HUES6 (cell line): ENCODE data around the gene COL12A1.
"Not testable (repeated sequence)": the region's sequence is repeated elsewhere in the genome, so short reads cannot be mapped to it uniquely, and the experiment has no call there.

ENCODE experiments used
- H3K27ac ChIP-seq: 2 replicates; pipeline ENCODE4 v1.7.0; 2013; ENCODE audit warnings: low read depth, mild to moderate bottlenecking, low read length, inconsistent platforms
- H3K27me3 ChIP-seq: 2 replicates; pipeline ENCODE4 v1.6.1; 2013; ENCODE audit warnings: low read length; ENCODE audit not compliant: control insufficient read depth, insufficient read depth
- H3K36me3 ChIP-seq: 2 replicates; pipeline ENCODE4 v1.6.1; 2013; ENCODE audit warnings: low read length; ENCODE audit not compliant: control insufficient read depth, insufficient read depth
- H3K4me1 ChIP-seq: 2 replicates; pipeline ENCODE4 v1.6.1; 2013; ENCODE audit warnings: low read length; ENCODE audit not compliant: control insufficient read depth, insufficient read depth
- H3K4me3 ChIP-seq: 2 replicates; pipeline ENCODE4 v1.5.1; 2013; ENCODE audit warnings: low read depth, low read length
- H3K9ac ChIP-seq: one replicate; pipeline ENCODE4 v1.6.1; 2013; ENCODE audit warnings: mild to moderate bottlenecking, low read length
- H3K9me3 ChIP-seq: 2 replicates; pipeline ENCODE4 v1.6.1; 2013; ENCODE audit warnings: low read depth, low read length; ENCODE audit not compliant: control insufficient read depth, insufficient read depth

Gene COL12A1

DNA sequence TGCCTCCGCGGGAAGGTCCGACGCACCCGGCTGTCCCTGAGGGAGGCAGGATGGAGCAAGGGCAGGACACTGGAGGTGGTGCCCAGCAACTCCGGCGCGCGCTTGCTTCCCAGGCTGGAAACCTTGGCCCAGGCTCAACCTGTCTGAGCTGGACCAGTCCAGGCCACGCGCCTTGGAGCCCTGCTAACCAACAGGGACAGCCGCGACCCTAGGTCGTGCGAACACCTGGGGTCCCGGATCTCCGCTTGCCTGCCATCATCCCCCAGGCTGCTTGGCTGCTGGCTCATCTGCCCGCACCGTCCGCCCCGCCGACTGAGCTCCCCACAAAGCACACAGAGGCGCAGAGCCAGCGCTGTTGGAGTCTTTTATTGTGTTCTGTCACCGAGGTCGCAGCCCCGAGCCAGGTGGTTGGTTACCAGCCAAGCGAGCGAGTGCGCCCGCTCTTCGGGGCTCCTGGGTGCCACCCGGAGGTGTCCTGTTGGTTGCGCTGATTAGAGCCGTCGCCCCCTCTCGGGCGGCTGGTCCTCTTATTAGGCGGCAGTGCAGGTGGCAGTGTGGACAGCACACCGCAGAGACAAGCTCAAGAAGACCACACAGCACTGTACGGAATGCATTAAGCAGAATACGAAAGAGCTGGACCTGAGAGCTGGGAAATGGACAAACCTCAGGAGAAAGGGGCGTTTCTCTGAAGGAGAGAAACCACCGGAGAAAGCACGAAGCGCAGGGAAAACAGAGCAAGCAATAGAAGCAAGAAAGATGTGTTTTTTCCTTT is 3.8 kb downstream of the COL12A1 start:
- Histone ChIP-seq H3K36me3 (no peaks in the 10 kb centered on the region), H3K27ac (no peak overlapping the region), H3K27me3 (peaks cover 73% of the 10 kb centered on the region), H3K9ac (no peak overlapping the region), H3K4me1 (peaks cover 15% of the 10 kb centered on the region; the same call in 1 of the 2 replicates), H3K4me3 (peak overlapping the region; percentile 57), H3K9me3 (no peaks in the 10 kb centered on the region)

GRCh38 chr6:75201021-75201420 is 4.8 kb downstream of the COL12A1 start:
- no peak overlapping the region for H3K4me3 ChIP-seq
- H3K36me3 ChIP-seq, result no peaks in the 10 kb centered on the region
- H3K27me3 ChIP-seq, result peaks cover 62% of the 10 kb centered on the region
- no peak overlapping the region for H3K9ac ChIP-seq
- no peak overlapping the region for H3K27ac ChIP-seq
- H3K4me1 ChIP-seq, result peaks cover 11% of the 10 kb centered on the region; the same call in 1 of the 2 replicates
- H3K9me3 ChIP-seq, result no peaks in the 10 kb centered on the region

DNA sequence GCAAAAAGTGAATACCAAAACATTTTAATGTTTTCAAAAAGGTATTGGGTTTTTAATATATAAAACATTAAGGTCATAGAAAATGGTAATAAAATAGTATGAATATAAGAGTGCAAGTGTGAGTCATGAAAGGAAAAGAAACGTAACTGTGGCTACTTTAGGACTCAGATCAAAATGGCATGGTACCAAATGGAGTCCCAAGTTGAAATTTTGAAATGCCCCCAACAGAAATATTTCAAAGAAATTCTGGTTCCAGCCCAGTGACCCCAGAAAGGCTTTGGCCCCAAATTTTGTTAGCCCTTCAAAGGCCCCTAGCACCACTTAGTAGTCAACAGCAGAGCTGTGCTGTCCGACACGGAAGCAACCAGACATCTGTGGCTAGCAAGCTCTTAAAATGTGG is 6.0 kb downstream of the COL12A1 start:
- Histone ChIP-seq H3K9ac (no peak overlapping the region), H3K27me3 (peaks cover 51% of the 10 kb centered on the region), H3K4me1 (peaks cover 11% of the 10 kb centered on the region; the same call in 1 of the 2 replicates), H3K4me3 (no peak overlapping the region), H3K9me3 (no peaks in the 10 kb centered on the region), H3K36me3 (no peaks in the 10 kb centered on the region), H3K27ac (no peak overlapping the region)

DNA sequence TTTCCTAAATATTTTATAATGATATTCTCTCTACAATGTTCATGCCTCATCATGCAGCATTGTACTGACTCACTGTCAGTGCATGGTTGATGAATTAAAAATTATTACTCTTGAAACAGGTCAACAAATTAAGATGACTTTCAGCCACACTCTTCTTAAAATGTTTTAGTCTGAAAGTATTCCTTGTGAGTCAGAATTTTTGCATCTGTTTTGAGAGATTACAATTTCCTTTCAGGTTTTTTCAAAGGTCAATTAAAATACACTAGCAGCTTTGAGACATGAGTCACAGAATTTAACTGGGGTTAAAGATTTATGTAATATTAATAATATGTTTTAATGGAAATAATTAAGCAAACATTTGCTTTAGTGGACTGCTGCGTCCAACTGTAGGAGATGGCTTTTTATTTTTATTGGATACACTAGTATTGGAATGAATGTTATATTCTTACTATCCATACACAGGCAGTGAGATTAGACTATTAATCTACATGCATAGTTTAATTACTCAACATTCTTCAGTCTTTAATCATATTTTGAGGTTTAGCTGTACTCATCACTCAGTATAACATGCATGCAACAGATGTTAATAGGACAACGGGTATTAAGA is 9.7 kb downstream of the COL12A1 start:
- Histone ChIP-seq H3K9me3 (no peaks in the 10 kb centered on the region), H3K36me3 (no peaks in the 10 kb centered on the region), H3K9ac (no peak overlapping the region), H3K27me3 (peaks cover 14% of the 10 kb centered on the region), H3K27ac (no peak overlapping the region), H3K4me3 (no peak overlapping the region), H3K4me1 (no peaks in the 10 kb centered on the region)

DNA sequence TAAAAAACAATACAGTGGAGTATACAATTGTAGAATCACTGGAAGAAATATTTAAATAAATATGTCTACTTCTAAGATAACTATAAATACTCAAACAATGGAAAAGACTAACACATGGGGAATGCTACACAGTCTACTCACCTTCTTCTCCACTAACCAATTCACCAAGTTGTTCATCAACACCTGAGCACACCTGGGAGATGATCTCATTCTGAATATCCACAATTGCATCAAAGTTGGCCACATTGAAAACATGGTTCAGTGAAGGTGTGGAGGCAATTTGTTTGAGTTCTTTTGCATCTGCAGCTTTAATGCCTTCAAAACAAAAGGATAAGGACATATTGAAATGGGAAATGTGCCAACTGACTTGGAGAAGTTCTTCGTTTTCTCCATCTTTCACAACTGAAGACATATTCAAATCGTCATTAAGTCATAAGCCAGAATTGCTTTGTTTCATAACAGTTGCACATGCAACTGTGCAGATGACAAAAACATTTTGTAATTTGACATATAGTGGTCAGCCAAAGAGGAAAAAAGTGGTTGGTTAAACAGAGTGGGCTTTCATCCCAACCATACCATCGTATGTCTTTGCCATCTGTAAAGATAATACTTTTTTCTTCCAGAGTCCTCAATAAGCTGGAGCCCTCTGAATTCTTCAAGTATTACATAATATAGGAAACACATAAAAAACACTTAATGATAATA is 17.5 kb downstream of the COL12A1 start:
- Histone ChIP-seq H3K27me3 (no peaks in the 10 kb centered on the region), H3K4me1 (no peaks in the 10 kb centered on the region), H3K4me3 (no peak overlapping the region), H3K27ac (no peak overlapping the region), H3K36me3 (no peaks in the 10 kb centered on the region), H3K9ac (no peak overlapping the region), H3K9me3 (no peaks in the 10 kb centered on the region)

DNA sequence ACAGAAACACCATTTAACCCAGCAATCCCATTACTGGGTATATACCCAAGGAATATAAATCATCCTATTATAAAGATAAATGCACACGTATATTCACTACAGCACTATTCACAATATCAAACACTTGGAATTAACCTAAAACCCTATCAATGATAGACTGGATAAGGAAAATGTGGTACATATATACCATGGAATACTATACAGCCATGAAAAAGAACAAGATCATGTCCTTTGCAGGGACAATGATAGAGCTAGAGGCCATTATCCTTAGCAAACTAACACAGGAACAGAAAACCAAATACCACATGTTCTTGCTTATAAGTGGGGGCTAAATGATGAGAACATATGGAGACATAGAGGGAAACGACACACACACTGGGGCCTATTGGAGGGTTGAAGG is 19.3 kb downstream of the COL12A1 start:
- not testable (repeated sequence) for H3K4me3 ChIP-seq, H3K9me3 ChIP-seq, H3K27me3 ChIP-seq, H3K36me3 ChIP-seq, H3K4me1 ChIP-seq, H3K27ac ChIP-seq, H3K9ac ChIP-seq

DNA sequence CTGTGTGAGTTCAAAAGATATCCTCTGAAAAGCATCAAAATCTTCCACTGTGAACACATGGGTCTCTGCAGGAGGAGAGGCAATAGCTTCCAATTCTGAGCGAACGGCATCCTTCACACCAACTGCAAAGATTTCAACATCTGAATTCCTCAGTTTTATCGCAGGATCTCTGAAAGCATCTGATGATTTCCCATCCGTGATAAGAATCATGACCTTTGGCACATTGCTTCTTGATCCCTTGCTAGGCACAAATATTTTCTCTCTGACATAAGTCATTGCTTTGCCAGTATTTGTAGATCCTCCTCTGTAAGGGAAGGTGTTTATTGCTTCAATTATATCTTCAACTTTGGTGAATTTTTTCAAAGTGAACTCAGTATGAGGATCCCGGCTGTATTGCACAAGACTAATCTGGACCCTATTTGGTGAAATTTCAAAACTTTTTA is 22.7 kb downstream of the COL12A1 start:
- Histone ChIP-seq H3K4me1 (no peaks in the 10 kb centered on the region), H3K27me3 (no peaks in the 10 kb centered on the region), H3K4me3 (no peak overlapping the region), H3K36me3 (no peaks in the 10 kb centered on the region), H3K27ac (no peak overlapping the region), H3K9me3 (no peaks in the 10 kb centered on the region), H3K9ac (no peak overlapping the region)

DNA sequence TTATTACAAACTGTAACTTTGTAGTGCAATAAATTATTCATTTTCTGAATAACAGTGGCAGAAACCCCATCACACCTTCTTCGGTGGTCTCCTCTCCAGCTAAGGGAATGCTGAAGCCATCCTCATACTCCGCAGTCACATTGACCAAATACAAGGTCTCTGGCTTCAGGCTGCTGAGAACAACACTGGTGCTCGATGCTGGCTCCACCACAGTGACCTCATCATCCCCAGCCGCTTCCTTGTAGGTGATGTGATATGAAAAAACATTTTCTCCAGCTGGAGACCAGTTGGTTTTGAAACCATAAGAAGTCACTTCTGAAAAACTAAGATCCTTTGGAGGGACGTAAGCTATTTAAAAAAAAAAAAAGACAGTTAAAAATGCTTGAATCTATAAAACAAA is 25.0 kb downstream of the COL12A1 start:
- H3K27me3 ChIP-seq, result no peaks in the 10 kb centered on the region
- H3K9me3 ChIP-seq, result no peaks in the 10 kb centered on the region
- H3K4me3 ChIP-seq, result no peak overlapping the region
- H3K9ac ChIP-seq, result no peak overlapping the region
- H3K27ac ChIP-seq, result no peak overlapping the region
- no peaks in the 10 kb centered on the region for H3K4me1 ChIP-seq
- H3K36me3 ChIP-seq, result no peaks in the 10 kb centered on the region

- H3K36me3 ChIP-seq, result no peaks in the 10 kb centered on the region
- no peaks in the 10 kb centered on the region for H3K4me1 ChIP-seq
- H3K27ac ChIP-seq, result no peak overlapping the region
- no peak overlapping the region for H3K4me3 ChIP-seq
- no peak overlapping the region for H3K9ac ChIP-seq
- H3K27me3 ChIP-seq, result no peaks in the 10 kb centered on the region
- no peaks in the 10 kb centered on the region for H3K9me3 ChIP-seq
Measured at GRCh38 chr6:75178757-75179156, 27.1 kb downstream of the COL12A1 start.

GRCh38 chr6:75176076-75176582 is 29.7 kb downstream of the COL12A1 start:
- Histone ChIP-seq H3K27ac (no peak overlapping the region), H3K36me3 (no peaks in the 10 kb centered on the region), H3K9ac (no peak overlapping the region)

GRCh38 chr6:75171986-75172385 is 33.9 kb downstream of the COL12A1 start:
- Histone ChIP-seq H3K27ac (no peak overlapping the region), H3K9ac (no peak overlapping the region), H3K27me3 (no peaks in the 10 kb centered on the region), H3K4me1 (peaks cover 4% of the 10 kb centered on the region; the same call in 1 of the 2 replicates), H3K36me3 (no peaks in the 10 kb centered on the region), H3K4me3 (no peak overlapping the region), H3K9me3 (no peaks in the 10 kb centered on the region)

More at GRCh38 chr6:75176076-75176582, 29.7 kb downstream of the COL12A1 start:
- Histone ChIP-seq H3K9me3 (no peaks in the 10 kb centered on the region), H3K4me1 (peaks cover 2% of the 10 kb centered on the region; the same call in 1 of the 2 replicates), H3K27me3 (no peaks in the 10 kb centered on the region), H3K4me3 (no peak overlapping the region)
